ENCODE data around the gene PRRT1. TPM values are rescaled to one million over a fixed set of nuclear protein-coding genes. Genes with fewer than 3 reads are reported as not detected.
"Not testable (repeated sequence)": the region's sequence is repeated elsewhere in the genome, so short reads cannot be mapped to it uniquely, and the experiment has no call there.

PRRT1 gene
- total RNA-seq, 2 experiments from 2014 or later: 1.4 to 1.5 TPM

- no peak for DNase-seq
- Mint-ChIP-seq H3K36me3 (peaks cover 7% of the 10 kb centered on the region), H3K27me3 (peaks cover 21% of the 10 kb centered on the region), H3K4me3 (peak overlapping the region; percentile 69), H3K27ac (peak overlapping the region; percentile 18), H3K4me1 (peaks cover 56% of the 10 kb centered on the region), H3K9me3 (no peaks in the 10 kb centered on the region)
Observed at GRCh38 chr6:32151181-32151862, 417 bp downstream of the PRRT1 start.

DNA sequence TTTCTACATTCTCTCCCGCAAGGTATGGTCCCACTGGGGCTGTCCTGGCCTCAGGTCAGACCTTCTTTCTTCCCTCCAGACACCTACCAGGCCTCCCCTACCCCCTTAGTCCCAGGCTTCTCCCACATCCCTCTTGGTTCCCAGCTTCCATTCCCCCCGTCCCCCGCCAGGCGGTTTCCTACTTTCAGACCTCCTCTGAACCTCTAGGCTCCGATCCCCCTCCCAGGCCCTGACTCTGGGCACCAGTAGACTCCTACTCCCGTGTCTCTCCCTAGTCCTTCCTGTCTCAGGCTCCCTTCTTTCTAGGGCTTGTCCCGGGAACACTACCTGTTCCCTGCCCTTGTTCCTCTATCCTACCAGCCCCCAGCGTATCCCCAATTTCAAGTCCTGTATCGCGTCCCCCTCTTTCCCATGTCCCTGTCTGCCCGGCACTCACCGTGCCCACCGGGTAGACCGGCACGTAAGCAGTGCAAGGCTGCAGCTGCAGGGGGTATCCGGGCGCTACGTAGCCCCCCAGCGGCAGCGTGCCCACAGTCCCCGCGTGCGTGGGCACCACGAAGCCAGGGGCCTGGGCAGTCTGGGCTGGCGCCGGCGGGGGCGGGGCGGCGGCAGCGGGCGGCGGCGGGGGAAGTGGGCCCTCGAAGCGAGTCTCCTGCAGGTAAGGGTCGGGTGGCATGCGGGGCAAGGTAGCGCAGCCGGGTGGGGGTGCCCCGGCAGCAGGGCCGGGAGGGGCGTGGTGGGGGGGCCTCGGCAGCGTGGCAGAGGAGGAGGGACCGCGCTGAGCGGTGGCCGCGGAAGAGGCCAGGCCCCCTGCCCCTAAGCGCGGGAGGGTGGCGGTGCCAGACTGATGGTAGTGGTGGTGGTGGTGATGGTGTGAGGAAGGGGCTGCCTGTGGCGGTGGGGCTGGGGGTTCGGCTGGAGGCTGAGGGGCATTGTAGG is 1.5 kb downstream of the PRRT1 start:
- Mint-ChIP-seq H3K4me1 (peaks cover 46% of the 10 kb centered on the region), H3K9me3 (no peaks in the 10 kb centered on the region), H3K4me3 (peak overlapping the region; percentile 69), H3K27me3 (peaks cover 21% of the 10 kb centered on the region), H3K36me3 (peaks cover 7% of the 10 kb centered on the region), H3K27ac (peak overlapping the region; percentile 8)
- DNase-seq: no peak

DNA sequence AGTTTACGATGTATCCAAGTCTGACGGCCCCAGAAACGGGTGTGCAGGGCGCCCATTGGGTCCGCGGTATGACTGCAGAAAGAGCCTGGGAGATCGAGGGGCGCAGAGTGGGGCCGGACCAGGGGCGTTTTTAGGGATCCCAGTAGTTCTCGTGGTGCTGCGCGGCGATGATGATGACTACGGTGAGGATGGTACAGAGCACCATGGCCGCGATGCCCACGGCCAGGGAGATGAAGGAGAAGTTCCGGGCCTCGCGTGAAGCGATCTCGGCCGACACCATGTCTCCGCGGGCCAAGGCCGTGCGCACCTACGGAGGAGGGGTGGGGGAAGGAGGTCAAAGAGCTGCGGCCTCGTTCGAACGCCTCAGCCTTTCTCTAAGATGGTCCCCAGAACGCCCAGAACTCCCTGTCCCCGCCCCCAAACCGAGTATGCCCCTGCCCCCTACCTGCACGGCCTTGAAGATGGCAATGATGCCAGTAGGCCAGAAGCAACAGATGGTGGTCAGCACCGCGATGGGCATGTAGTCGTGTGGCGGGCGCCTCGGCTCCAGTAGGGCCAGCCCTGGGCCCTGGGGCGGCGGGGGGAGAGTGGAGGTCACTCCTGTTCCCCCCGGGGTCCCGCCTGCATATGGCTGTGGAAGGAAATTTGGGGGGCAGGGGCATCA is 2.5 kb downstream of the PRRT1 start:
- no peak for DNase-seq
- peak overlapping the region; percentile 80 for H3K27ac Mint-ChIP-seq
- H3K27me3 Mint-ChIP-seq: peaks cover 21% of the 10 kb centered on the region
- H3K36me3 Mint-ChIP-seq: peaks cover 7% of the 10 kb centered on the region
- H3K4me1 Mint-ChIP-seq: peaks cover 40% of the 10 kb centered on the region
- H3K4me3 Mint-ChIP-seq: peak overlapping the region; percentile 73
- no peaks in the 10 kb centered on the region for H3K9me3 Mint-ChIP-seq

- peak overlapping the region; percentile 80 for H3K27ac Mint-ChIP-seq
- H3K9me3 Mint-ChIP-seq: no peaks in the 10 kb centered on the region
- peaks cover 4% of the 10 kb centered on the region for H3K36me3 Mint-ChIP-seq
- DNase-seq: peak; percentile 70
- peak overlapping the region; percentile 73 for H3K4me3 Mint-ChIP-seq
- H3K4me1 Mint-ChIP-seq: peaks cover 40% of the 10 kb centered on the region
- peaks cover 21% of the 10 kb centered on the region for H3K27me3 Mint-ChIP-seq
Observed at GRCh38 chr6:32148289-32149091, 3.2 kb downstream of the PRRT1 start.

GRCh38 chr6:32147401-32148132 is 4.2 kb downstream of the PRRT1 start:
- no peaks in the 10 kb centered on the region for H3K9me3 Mint-ChIP-seq
- no peak overlapping the region for H3K4me3 Mint-ChIP-seq
- no peak for DNase-seq
- H3K27me3 Mint-ChIP-seq: peaks cover 21% of the 10 kb centered on the region
- no peak overlapping the region for H3K27ac Mint-ChIP-seq
- H3K4me1 Mint-ChIP-seq: peaks cover 32% of the 10 kb centered on the region
- peaks cover 4% of the 10 kb centered on the region for H3K36me3 Mint-ChIP-seq

DNA sequence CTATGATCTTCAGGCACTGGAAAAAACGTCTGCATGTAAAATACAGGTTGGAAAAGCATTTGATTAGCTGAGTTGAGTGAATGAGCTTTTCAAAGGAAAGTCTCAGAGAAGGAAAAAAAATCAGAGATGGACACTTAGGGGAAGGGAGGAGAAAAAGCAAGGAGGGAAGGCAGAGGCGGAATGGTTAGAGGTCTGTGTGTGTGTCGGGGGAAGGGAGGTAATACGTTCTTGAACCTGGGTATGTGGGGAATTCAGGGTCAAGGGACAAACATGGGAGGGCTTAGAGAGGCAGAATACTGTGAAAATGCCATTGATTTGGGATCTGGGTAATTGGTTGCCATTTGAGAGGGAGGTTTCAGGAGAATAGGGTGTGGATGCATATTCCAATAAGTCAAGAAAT is 5.1 kb downstream of the PRRT1 start:
- Mint-ChIP-seq H3K36me3 (peaks cover 4% of the 10 kb centered on the region), H3K4me3 (no peak overlapping the region), H3K27ac (no peak overlapping the region), H3K27me3 (peaks cover 21% of the 10 kb centered on the region), H3K4me1 (peaks cover 26% of the 10 kb centered on the region), H3K9me3 (no peaks in the 10 kb centered on the region)
- DNase-seq: no peak

DNA sequence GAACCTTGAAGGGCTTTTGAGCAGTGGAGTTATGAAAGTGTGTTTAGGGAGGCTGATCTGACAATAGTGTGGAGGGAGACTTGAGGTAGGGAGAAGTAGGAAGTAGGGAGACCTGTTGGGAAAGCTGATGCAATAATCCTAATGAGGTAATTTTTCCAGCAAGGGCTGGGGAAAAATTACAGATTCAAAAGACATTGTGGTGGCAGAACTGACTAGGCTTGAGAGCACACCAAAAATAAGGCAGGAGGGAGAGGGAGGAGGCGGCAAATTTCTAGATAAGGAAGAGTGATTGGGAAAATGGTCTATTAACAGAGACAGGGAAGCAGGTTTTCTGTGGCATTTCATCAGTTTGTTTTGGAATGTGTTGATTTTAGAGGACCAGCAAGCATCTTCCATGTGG is 5.5 kb downstream of the PRRT1 start:
- Mint-ChIP-seq H3K27me3 (peaks cover 21% of the 10 kb centered on the region), H3K9me3 (no peaks in the 10 kb centered on the region), H3K27ac (no peak overlapping the region), H3K4me3 (no peak overlapping the region), H3K4me1 (peaks cover 24% of the 10 kb centered on the region), H3K36me3 (peaks cover 4% of the 10 kb centered on the region)
- DNase-seq: no peak

DNA sequence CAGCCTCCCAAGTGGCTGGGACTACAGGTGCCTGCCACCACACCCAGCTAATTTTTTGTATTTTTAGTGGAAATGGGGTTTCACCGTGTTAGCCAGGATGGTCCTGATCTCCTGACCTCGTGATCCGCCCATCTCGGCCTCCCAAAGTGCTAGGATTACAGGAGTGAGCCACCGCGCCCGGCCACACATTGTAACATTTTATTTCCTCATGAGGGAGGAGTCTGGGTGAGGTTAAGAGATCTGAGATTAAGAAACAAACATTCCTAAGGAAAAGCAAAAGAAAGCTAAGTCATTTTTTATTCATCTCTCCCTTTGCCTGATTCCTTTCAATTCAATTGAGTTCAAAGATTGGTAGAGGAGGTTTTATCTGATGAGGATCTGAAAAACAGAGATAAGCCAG is 7.5 kb downstream of the PRRT1 start:
- H3K27ac Mint-ChIP-seq, H3K4me3 Mint-ChIP-seq, H3K9me3 Mint-ChIP-seq, DNase-seq, H3K36me3 Mint-ChIP-seq: not testable (repeated sequence)
- H3K27me3 Mint-ChIP-seq: peaks cover 15% of the 10 kb centered on the region
- peaks cover 11% of the 10 kb centered on the region for H3K4me1 Mint-ChIP-seq

- no peaks in the 10 kb centered on the region for H3K4me1 Mint-ChIP-seq
- no peaks in the 10 kb centered on the region for H3K36me3 Mint-ChIP-seq
- peaks cover 3% of the 10 kb centered on the region for H3K27me3 Mint-ChIP-seq
- H3K4me3 Mint-ChIP-seq: no peak overlapping the region
- H3K27ac Mint-ChIP-seq: no peak overlapping the region
- no peaks in the 10 kb centered on the region for H3K9me3 Mint-ChIP-seq
- no peak for DNase-seq
Observed at GRCh38 chr6:32140420-32141046, 11.2 kb downstream of the PRRT1 start.

DNA sequence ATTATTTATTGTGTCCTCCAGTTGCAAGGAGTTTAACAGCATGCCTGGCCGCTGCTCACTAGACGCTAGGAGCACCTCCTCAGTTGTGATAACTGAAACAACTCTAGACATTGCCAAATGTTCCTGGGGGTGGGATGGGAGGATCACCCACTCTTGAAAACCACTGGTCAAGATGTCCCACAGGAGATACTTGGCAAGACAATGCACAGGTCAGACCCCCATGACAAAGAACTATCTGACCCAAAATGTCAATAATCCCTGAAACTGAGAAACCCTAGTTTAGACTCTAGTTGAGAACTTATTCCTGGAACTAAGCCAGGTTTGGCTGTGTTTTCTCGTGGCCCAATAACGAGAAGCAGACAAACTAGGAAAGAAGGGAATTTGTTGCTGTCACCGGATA is 12.1 kb downstream of the PRRT1 start:
- Mint-ChIP-seq H3K27ac (no peak overlapping the region), H3K9me3 (no peaks in the 10 kb centered on the region), H3K36me3 (no peaks in the 10 kb centered on the region), H3K4me3 (no peak overlapping the region), H3K27me3 (peaks cover 3% of the 10 kb centered on the region), H3K4me1 (no peaks in the 10 kb centered on the region)
- DNase-seq: no peak

- H3K9me3 Mint-ChIP-seq: no peaks in the 10 kb centered on the region
- H3K27me3 Mint-ChIP-seq: peaks cover 3% of the 10 kb centered on the region
- no peak for DNase-seq
- no peak overlapping the region for H3K4me3 Mint-ChIP-seq
- no peaks in the 10 kb centered on the region for H3K36me3 Mint-ChIP-seq
- H3K4me1 Mint-ChIP-seq: no peaks in the 10 kb centered on the region
- H3K27ac Mint-ChIP-seq: no peak overlapping the region
Observed at GRCh38 chr6:32137454-32137853, 14.3 kb downstream of the PRRT1 start.

- no peaks in the 10 kb centered on the region for H3K27me3 Mint-ChIP-seq
- H3K4me1 Mint-ChIP-seq: peaks cover 10% of the 10 kb centered on the region
- DNase-seq: no peak
- no peak overlapping the region for H3K4me3 Mint-ChIP-seq
- H3K9me3 Mint-ChIP-seq: no peaks in the 10 kb centered on the region
- no peaks in the 10 kb centered on the region for H3K36me3 Mint-ChIP-seq
- H3K27ac Mint-ChIP-seq: no peak overlapping the region
Observed at GRCh38 chr6:32133786-32134185, 18.0 kb downstream of the PRRT1 start.

- DNase-seq: no peak
- Mint-ChIP-seq H3K4me3 (no peak overlapping the region), H3K4me1 (peaks cover 19% of the 10 kb centered on the region), H3K36me3 (peaks cover 2% of the 10 kb centered on the region), H3K27me3 (no peaks in the 10 kb centered on the region), H3K27ac (no peak overlapping the region), H3K9me3 (no peaks in the 10 kb centered on the region)
Observed at GRCh38 chr6:32132110-32132509, 19.6 kb downstream of the PRRT1 start.

Measured in activated naive CD8-positive, alpha-beta T cell treated with anti-CD3 and anti-CD28 coated beads for 36 hours (primary cell).